ENCODE results near the gene UBE2C.

UBE2C gene

DNA sequence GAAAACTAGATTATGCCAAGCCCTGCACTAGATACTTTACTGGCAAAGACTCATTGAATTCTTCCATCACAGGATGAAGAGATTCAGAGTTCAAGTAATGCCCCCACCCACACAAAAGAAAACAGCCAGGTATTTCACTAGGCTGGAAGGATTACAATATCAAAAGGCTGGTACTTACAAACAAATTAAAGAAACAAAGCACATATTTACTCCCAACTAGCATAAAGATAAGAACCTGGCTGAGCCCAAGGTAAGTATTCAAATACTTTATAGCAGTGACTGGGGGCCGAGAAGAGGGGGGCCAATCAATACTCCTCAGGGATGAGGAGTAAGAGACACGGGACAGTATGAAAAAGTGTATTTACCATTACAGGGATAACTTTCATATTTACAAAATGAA lies 41.0 kb downstream of the UBE2C start:
- Histone ChIP-seq H3K9ac (ENCODE audit: low read depth, low read length) (no peak overlapping the region), H3K9me3 (ENCODE audit: control insufficient read depth, insufficient read depth, low read length) (no peaks in the 10 kb centered on the region), H3K4me3 (ENCODE audit: low read depth, low read length) (peak overlapping the region; percentile 16), H3K36me3 (ENCODE audit: control insufficient read depth, insufficient read depth, low read length) (no peaks in the 10 kb centered on the region), H3K4me1 (ENCODE audit: control insufficient read depth, insufficient read depth, low read length) (peaks cover 20% of the 10 kb centered on the region), H3K27me3 (ENCODE audit: control insufficient read depth, insufficient read depth, low read length) (no peaks in the 10 kb centered on the region)

DNA sequence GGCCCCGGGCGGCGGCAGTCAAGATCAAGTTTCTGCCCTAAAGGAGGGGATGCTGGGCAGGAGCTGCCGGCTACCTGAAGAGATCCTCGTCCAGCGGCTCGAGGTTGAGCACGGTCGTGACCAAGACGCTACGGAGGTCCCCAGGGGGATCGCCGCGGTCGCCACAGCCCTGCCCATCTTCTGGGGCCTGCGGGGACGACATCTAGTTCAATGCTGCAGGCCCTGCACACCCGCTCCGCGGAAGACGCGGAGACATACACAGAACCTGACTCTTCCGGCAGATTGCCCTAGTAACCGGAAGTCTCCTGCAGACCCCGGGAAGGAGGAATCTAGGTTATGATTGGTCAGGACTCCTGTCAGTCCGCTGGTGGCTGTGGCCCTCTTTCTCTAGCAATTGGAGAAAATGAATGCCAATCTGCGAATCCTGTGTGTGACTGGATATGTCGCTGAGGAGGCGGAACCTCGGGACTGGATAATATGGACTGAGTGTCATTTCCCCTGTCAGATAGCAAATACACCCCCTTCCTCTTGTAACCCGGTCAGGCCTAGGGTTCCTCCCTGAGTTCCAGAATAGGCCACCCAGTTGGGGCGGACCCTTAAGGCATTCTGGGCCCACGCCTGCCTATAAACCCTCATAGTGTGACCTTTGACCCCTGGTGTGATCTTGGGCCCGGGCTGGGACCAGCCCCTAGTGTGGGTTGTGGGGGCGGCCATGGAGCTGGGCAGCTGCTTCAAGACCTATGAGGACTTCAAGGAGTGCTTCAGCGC lies 44.9 kb downstream of the UBE2C start, which contains the start of the genes ACOT8 and ZSWIM3:
Gene ACOT8 (minus strand): TSS at position 279 of the 768 bp plus-strand sequence. CDS start 77 bp downstream, at position 202.
Gene ZSWIM3 (plus strand): TSS at position 501 of the 768 bp plus-strand sequence. CDS start 212 bp downstream, at position 713.
- H3K4me1 ChIP-seq (ENCODE audit: control insufficient read depth, insufficient read depth, low read length), result peaks cover 29% of the 10 kb centered on the region
- H3K27me3 ChIP-seq (ENCODE audit: control insufficient read depth, insufficient read depth, low read length), result no peaks in the 10 kb centered on the region
- H3K9me3 ChIP-seq (ENCODE audit: control insufficient read depth, insufficient read depth, low read length), result no peaks in the 10 kb centered on the region
- peak within 1 kb of the TSS; percentile 87 for H3K4me3 ChIP-seq (ENCODE audit: low read depth, low read length)
- peak within 1 kb of the TSS; percentile 66 for H3K9ac ChIP-seq (ENCODE audit: low read depth, low read length)
- no peaks in the 10 kb centered on the region for H3K36me3 ChIP-seq (ENCODE audit: control insufficient read depth, insufficient read depth, low read length)

DNA sequence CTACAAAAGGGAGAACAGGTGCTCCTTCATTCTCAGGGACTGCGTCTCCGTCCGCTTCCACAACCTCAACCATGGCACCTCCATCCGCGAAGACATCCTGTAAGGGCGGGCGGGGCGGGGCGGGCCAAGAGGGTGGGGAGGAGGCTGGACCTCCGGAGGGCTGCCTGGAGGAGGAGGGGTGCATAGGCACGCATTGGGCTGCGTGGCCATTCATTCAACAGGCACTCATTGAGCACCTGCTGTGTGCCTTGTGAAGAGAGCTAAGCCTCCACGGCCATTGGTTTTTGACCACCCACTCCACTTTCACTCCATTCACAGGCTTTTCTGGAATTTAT lies 45.4 kb downstream of the UBE2C start:
- Histone ChIP-seq H3K9me3 (ENCODE audit: control insufficient read depth, insufficient read depth, low read length) (no peaks in the 10 kb centered on the region), H3K27me3 (ENCODE audit: control insufficient read depth, insufficient read depth, low read length) (no peaks in the 10 kb centered on the region), H3K9ac (ENCODE audit: low read depth, low read length) (no peak overlapping the region), H3K4me3 (ENCODE audit: low read depth, low read length) (peak overlapping the region; percentile 87), H3K36me3 (ENCODE audit: control insufficient read depth, insufficient read depth, low read length) (no peaks in the 10 kb centered on the region), H3K4me1 (ENCODE audit: control insufficient read depth, insufficient read depth, low read length) (peaks cover 27% of the 10 kb centered on the region)

DNA sequence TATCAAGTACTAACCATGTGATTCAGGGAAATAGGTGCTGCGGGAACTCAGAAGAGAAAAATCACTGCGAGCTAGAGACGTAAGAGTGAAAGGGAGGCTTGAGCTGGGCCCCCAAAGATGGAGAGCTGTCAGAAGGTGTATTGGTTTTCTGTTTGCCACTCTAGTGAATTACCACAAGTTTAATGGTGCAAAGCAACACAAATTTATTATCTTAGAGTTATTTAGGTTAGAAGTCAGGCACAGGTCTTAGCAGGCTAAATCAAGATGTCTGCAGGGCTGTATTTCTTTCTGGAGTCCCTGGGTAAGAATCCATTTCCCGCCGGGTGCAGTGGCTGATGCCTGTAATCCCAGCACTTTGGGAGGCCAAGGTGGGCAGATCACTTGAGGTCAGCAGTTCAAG lies 47.5 kb downstream of the UBE2C start:
- no peaks in the 10 kb centered on the region for H3K36me3 ChIP-seq (ENCODE audit: control insufficient read depth, insufficient read depth, low read length)
- H3K4me3 ChIP-seq (ENCODE audit: low read depth, low read length), result no peak overlapping the region
- H3K4me1 ChIP-seq (ENCODE audit: control insufficient read depth, insufficient read depth, low read length), result peaks cover 18% of the 10 kb centered on the region
- no peak overlapping the region for H3K9ac ChIP-seq (ENCODE audit: low read depth, low read length)
- no peaks in the 10 kb centered on the region for H3K9me3 ChIP-seq (ENCODE audit: control insufficient read depth, insufficient read depth, low read length)
- H3K27me3 ChIP-seq (ENCODE audit: control insufficient read depth, insufficient read depth, low read length), result no peaks in the 10 kb centered on the region

DNA sequence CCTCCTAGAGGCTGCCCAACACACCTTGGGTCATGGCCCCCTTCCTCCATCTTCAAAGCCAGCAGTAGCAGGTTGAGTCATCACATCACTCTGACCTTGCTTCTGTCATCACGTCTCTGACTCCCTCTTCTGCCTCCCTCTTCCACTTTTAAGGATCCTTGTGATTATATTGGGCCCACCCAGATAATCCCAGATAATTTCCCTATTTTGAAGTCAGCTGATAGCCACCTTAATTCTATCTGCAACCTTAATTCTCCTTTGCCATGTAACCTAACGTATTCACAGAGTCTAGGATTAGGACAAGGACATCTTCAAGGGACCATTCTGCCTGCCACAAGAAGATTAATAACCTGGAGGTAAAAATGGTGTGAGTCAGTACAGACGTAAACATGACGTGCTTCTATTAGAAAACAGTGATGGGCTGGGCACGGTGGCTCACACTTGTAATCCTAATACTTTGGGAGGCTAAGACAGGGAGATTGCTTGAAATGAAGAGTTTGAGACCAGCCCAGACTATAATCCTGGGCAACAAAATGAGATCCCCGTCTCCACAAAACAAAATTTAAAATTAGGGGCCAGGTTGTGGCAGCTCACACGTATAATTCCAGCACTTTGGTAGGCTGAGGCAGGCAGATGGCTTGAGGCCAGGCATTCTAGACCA lies 48.2 kb downstream of the UBE2C start:
- Histone ChIP-seq H3K27me3 (ENCODE audit: control insufficient read depth, insufficient read depth, low read length) (no peaks in the 10 kb centered on the region), H3K36me3 (ENCODE audit: control insufficient read depth, insufficient read depth, low read length) (no peaks in the 10 kb centered on the region), H3K9me3 (ENCODE audit: control insufficient read depth, insufficient read depth, low read length) (no peaks in the 10 kb centered on the region), H3K4me3 (ENCODE audit: low read depth, low read length) (no peak overlapping the region), H3K9ac (ENCODE audit: low read depth, low read length) (no peak overlapping the region), H3K4me1 (ENCODE audit: control insufficient read depth, insufficient read depth, low read length) (peaks cover 18% of the 10 kb centered on the region)

DNA sequence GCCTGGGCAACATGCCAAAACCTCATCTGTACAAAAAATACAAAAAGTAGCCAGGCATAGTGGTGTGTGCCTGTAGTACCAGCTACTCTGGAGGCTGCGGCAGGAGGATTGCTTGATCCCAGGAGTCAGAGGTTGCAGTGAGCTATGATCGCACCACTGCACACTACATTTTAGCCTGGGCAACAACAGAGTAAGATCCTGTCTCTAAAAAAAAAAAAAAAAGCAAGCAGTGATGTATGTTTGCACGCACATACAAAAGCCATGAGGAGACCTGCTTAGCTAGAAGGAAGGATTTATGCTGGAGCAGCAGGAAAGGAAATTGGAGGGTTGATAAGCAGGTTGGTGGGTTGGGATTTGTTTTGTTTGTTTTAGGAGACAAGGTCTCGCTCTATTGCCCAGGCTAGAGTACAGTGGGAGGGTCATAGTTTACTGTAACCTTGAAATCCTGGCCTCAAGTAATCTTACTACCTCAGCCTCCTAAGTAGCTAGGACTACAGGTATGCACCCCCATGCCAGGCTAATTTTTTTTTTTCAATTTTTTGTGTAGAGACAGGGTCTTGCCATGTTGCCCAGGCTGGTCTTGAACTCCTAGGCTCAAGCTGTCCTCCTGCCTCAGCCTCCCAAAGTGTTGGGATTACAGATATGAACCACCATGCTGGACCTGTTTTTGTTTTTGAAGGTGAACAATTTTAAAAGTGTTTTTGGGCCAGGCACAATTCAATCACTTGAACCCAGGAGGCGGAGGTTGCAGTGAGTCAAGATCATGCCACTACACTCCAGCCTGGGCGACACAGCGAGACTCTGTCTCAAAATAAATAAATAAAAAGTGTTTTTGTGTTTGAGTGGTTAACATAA lies 49.0 kb downstream of the UBE2C start:
- Histone ChIP-seq H3K36me3 (ENCODE audit: control insufficient read depth, insufficient read depth, low read length) (no peaks in the 10 kb centered on the region), H3K9me3 (ENCODE audit: control insufficient read depth, insufficient read depth, low read length) (no peaks in the 10 kb centered on the region), H3K4me3 (ENCODE audit: low read depth, low read length) (no peak overlapping the region), H3K9ac (ENCODE audit: low read depth, low read length) (no peak overlapping the region), H3K27me3 (ENCODE audit: control insufficient read depth, insufficient read depth, low read length) (no peaks in the 10 kb centered on the region), H3K4me1 (ENCODE audit: control insufficient read depth, insufficient read depth, low read length) (peaks cover 13% of the 10 kb centered on the region)

DNA sequence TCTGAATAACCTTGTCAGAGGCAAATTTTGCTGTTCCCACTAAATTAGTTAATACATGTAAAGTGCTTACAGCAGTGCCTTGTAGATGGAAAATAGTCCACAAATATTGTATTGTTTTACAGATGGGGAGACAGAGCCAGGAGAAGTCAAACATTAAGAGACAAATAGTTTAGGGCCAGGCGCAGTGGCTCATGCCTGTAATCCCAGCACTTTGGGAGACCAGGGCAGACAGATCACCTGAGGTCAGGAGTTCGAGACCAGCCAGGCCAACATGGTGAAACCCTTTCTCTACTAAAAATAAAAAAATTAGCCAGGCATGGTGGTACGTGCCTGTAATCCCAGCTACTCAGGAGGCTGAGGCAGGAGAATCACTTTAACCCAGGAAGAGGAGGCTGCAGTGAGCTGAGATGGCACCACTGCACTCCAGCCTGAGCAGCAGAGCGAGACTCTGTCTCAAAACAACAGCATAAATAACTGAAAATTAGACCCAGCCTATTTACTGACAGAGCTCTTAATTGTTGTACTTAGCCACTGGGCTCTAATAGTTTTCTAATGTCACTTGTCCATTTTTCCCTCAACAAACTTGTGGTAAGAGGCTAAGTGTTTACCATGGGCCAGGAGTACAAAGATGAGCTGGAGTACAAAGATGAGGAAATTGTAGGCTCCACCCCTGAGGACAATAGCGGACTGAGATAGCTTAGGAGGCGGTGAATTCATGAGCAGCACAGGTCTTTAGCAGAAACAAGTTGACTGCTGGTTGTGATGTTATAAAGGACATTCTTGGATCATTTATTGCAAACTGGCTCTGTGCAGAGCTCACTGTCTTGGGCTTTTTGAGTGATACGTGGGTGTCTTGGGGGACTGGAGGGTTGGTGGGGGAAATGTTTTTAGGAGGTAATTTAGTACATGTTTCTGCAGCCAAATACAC lies 51.4 kb downstream of the UBE2C start:
- no peaks in the 10 kb centered on the region for H3K27me3 ChIP-seq (ENCODE audit: control insufficient read depth, insufficient read depth, low read length)
- no peak overlapping the region for H3K9ac ChIP-seq (ENCODE audit: low read depth, low read length)
- H3K36me3 ChIP-seq (ENCODE audit: control insufficient read depth, insufficient read depth, low read length), result no peaks in the 10 kb centered on the region
- H3K4me3 ChIP-seq (ENCODE audit: low read depth, low read length), result no peak overlapping the region
- H3K9me3 ChIP-seq (ENCODE audit: control insufficient read depth, insufficient read depth, low read length), result no peaks in the 10 kb centered on the region
- peaks cover 8% of the 10 kb centered on the region for H3K4me1 ChIP-seq (ENCODE audit: control insufficient read depth, insufficient read depth, low read length)

DNA sequence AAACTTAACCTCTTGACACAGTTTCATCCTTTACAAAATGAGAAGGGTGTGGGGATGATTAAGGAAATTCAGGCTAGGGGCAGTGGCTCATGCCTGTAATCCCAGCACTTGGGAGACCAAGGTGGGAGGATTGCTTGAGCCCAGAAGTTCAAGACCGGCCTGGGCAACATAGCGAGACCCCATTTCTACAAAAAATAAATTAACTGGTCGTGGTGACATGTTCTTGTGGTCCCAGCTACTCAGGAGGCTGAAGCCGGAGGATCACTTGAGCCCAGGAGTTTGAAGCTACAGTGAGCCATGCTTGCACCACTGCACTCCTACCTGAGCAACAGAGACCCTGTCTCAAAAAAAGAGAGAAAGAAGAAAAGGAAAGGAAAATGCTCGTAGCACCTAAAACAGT lies 54.0 kb downstream of the UBE2C start:
- Histone ChIP-seq H3K9me3 (ENCODE audit: control insufficient read depth, insufficient read depth, low read length) (no peaks in the 10 kb centered on the region), H3K4me1 (ENCODE audit: control insufficient read depth, insufficient read depth, low read length) (no peaks in the 10 kb centered on the region), H3K36me3 (ENCODE audit: control insufficient read depth, insufficient read depth, low read length) (no peaks in the 10 kb centered on the region), H3K27me3 (ENCODE audit: control insufficient read depth, insufficient read depth, low read length) (no peaks in the 10 kb centered on the region), H3K4me3 (ENCODE audit: low read depth, low read length) (no peak overlapping the region), H3K9ac (ENCODE audit: low read depth, low read length) (no peak overlapping the region)
